ENCODE results near the gene RSPH1.
A peak's percentile ranks its signal among the peaks of the same experiment; 100 is the strongest.

The RSPH1 gene

DNA sequence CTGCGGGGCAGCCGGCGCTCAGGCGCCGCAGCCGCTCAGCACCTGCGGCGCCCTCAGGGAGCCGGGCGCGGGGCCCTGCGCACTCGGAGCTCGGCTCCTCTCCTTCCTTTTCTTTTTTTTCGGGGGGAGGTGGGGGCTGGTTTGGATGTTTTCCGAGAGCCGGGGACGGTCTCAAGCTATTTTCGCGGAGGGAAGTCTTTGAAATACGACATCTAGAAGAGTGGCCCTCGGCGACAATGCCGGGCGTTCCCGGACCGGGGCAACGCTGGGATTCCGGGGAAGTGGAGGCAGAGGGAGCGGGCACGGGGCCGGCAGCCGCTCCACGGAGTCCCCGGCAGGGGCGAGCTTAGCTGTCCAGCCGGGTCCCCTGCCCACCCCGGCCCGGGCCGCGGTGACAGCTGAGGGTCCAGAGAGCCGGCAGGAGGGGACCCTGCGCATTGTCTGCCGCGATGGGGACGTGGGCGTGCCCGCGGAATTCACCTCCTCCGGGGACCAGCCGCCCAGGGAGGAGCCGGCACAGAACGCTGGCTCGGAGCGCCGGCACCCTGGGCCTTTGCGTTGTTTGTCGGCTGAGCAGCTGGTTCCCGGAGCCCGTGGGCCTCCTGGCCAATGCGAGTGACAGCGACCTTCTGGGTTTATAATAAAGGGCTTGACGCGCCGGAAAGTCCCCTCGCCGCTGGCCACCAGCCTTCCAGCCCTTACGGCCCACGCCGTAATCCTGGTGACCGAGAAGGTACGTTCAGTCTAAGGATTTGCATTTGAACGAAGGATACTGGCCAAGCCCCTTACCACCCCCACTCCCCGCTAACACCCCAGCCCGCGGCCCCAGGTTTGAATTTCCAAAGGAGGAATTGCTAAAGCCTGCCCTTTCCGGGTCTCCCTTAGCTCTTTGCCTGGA lies 18.2 kb upstream of the RSPH1 start:
- no peak for DNase-seq (ENCODE audit: low read depth)

DNA sequence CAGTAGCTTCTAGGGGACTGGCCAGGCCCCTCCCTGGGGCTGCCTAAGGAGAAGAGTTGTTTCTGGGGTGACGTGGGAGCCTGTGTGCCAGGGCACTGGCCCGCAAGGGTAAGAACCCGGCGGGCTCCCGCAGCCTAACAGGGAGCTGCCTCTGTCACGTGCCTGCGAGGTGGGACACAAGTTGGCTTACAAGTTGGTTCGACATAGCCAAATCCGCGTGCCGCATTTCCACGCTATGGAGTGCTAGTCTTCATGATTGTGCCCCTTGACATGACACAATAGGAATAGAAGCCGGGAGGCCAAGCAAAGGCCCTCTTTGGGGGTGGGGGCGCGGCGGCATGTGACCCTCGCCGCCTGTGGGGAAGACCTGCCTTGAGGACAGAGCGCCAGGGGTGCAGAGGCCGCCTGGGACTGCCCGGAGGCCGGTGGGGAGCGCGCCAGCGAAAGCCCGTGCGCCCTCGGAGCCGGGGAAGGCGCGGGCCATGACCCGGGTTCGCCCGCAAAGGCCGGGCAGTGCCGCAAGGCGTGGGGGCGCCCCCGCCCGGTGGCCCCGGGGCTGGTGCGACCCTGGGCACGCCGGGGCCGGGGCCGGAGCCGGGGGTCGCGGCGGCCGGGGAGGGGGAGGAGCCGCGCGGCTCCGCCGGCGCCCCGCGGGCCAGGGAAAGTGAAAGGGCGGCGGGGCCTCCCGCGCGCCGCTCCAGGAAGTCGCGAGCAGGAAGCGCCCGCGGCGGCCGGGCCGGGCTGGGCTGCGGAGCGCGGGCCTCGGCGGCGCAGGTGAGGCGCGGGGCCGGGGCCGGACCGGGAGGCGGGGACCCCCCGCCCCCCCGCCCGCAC lies 17.3 kb upstream of the RSPH1 start, which contains the start of gene SLC37A1:
Gene SLC37A1 (plus strand): TSS at position 702 of the 834 bp plus-strand sequence. CDS start 4,603 bp downstream, outside the sequence.
- no peak for DNase-seq (ENCODE audit: low read depth)

- no peak for DNase-seq (ENCODE audit: low read depth)
Observed at GRCh38 chr21:42512346-42513034, 16.5 kb upstream of the RSPH1 start.

DNA sequence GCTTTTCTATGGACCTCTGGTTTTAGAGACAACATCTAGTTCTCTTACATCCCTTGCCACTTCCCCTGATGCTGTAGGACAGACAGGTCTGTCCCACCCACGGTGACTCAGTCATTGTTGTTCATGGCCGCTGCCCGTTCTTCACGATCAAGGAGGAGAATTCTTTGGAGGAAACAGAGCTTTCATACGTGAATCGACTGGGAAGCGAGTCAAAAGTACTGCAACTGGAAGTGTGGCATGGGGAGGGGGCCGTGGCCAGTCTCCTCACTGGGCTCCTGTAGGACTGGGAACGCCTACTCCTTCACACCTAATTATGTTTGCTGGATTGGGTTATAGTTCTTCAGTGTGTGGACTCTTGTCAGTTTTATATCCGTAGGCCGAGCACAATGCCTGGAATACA lies 13.2 kb upstream of the RSPH1 start:
- no peak for DNase-seq (ENCODE audit: low read depth)

DNA sequence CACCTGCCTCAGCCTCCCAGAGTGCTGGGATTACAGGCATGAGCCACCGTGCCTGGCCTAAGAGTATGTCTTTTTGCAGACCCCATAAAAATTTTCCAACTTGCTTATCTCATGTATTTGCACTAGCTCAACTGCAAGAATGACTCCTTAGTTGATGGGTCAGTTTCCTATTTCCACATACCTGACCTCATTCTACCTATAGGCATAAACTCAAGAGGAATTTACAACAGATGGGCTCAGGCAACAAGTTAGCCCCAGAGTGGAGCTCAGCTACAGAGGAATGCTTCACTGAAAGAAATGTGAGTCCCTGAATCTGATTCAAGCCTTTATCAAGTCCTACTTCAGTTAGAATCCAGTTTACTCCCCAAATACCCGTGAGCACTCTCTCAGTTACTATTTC lies 12.3 kb upstream of the RSPH1 start:
- no peak for DNase-seq (ENCODE audit: low read depth)

GRCh38 chr21:42507418-42507817 lies 11.4 kb upstream of the RSPH1 start:
- no peak for DNase-seq (ENCODE audit: low read depth)

GRCh38 chr21:42505090-42505726 lies 9.2 kb upstream of the RSPH1 start:
- DNase-seq (ENCODE audit: low read depth): no peak

GRCh38 chr21:42503711-42504110 lies 7.7 kb upstream of the RSPH1 start:
- no peak for DNase-seq (ENCODE audit: low read depth)

GRCh38 chr21:42500736-42501135 lies 4.7 kb upstream of the RSPH1 start:
- no peak for DNase-seq (ENCODE audit: low read depth)

GRCh38 chr21:42500225-42500624 lies 4.2 kb upstream of the RSPH1 start:
- DNase-seq (ENCODE audit: low read depth): no peak

GRCh38 chr21:42499444-42500112 lies 3.6 kb upstream of the RSPH1 start:
- DNase-seq (ENCODE audit: low read depth): no peak

DNA sequence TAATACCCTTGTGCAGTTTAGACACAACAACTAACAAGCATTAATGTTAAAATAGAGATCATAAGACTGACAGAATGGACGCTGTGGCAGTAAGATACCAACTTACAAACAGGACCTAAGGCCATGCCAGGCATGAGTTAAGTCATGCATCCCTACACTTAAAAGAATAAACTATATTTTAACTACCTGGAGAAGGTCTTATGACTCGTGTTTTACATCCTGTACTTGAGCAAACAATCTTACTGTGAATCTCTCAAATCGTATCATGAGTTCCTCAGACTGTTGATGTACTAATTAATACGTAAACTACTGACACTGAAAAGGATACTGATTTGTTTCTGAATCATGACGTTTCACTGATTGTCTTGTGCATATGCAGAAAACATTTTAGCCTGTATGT lies 2.0 kb upstream of the RSPH1 start:
- no peak for DNase-seq (ENCODE audit: low read depth)

DNA sequence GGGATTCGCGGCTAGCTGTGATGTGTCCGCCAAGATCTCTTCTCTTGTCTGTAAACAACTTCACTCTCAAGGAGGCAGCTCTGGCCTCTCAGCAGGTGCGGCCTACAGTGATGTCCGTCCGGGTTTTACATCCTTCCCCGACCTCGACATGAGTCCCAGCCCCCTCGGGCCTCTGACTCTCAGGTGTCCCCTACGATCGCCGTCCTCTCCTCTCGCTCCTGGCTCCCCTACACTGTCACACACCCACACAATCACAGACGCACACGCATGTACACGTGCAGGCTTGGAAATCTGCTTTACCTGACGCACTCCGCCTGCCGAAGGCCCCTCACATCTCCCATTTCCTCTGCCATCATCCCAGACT lies 797 bp upstream of the RSPH1 start:
- no peak for DNase-seq (ENCODE audit: low read depth)

DNA sequence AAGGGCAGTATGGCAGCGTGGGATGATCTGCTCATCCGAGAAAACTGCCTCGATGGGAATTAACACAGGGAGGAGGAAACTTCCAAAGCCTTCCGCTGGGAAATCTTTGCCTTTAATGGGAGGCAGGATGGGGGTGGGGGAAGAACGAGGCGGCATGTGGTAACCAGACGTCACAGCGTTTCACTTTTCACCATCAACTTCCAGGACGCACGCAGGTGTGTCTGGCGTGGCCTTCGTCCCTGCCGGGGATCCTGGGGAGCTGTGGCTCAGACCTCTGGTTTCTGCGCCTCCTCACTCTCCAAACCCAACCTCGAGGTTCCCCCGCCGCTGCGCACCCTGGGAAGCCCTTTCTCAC lies 282 bp downstream of the RSPH1 start:
- DNase-seq (ENCODE audit: low read depth): peak; percentile 24

GRCh38 chr21:42495027-42495426 lies 997 bp downstream of the RSPH1 start:
- DNase-seq (ENCODE audit: low read depth): no peak

- DNase-seq (ENCODE audit: low read depth): no peak
Observed at GRCh38 chr21:42493109-42494060, 2.6 kb downstream of the RSPH1 start.

GRCh38 chr21:42492201-42492600 lies 3.8 kb downstream of the RSPH1 start:
- no peak for DNase-seq (ENCODE audit: low read depth)

DNA sequence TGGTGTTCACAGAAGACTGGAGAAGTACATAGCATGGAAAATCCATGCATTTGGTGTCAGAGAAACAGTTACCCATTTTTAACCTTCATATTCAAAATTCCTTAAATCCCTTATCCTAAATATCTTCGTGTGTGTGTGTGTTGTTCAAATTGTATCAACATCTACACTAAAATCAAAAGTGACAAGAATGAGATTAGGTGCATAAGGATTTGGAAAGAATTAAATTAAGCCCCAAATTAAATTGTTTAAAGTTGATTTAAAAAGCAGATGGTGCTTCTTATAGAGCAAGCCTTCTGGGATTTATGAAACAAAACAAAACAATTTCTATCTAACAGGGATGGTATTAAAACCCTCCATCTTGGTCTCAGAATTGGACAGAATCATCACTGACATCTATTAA lies 4.7 kb downstream of the RSPH1 start:
- DNase-seq (ENCODE audit: low read depth): no peak

DNA sequence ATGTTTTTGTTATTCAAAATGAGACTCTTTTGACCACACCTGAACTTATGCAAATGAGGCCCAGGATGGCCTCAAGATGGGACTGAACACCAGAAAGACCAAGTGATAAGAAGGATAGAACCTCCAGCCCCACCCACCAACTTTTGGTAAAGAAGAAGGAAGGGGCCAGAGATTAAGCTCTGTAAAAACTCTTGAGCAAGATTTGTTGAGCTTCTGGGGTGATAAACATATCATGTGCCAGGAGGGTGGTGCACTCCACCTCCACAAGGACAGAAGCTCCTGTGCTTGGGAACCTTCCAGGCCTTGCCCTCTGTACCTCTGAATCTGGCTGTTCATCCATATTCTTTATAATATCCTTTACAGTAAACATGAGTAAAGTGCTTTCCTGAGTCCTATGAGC lies 5.3 kb downstream of the RSPH1 start:
- DNase-seq (ENCODE audit: low read depth): no peak

DNA sequence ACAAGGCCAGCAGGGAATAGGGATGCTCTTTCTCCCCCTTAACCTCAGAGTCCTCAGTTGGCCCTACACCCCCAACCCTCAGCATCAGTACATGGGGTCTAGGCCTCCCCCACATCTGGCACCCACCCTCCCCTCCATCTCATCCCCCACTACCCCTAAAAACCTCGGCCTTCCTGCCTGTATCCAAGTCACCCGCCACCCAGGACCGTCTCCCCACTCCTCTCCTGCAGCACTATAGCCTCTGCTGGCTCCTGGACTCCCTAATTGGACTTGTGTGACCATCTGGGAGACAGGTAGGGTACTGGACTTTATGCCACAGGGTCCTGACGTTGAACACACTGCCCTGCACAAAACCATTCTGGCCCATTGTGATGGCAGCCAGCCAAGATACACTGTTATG lies 6.0 kb downstream of the RSPH1 start:
- no peak for DNase-seq (ENCODE audit: low read depth)
